SK-N-SH treated with all-trans-retinoic acid at 6 μM for 48 hours (cell line): Measurements from ENCODE around the gene MYO15A.
A peak's percentile ranks its signal among the peaks of the same experiment; 100 is the strongest.
"Not testable (repeated sequence)": the region's sequence is repeated elsewhere in the genome, so short reads cannot be mapped to it uniquely, and the experiment has no call there.

Experiments used
- ATAC-seq: fragments of 200-7000 bp; cut with Tn5 transposase; 3 replicates; pipeline ENCODE4 v1.9.1; 2020; ENCODE audit warnings: mild to moderate bottlenecking, moderate library complexity
- ARNTL ChIP-seq: fragments of 450-650 bp; formaldehyde crosslinking; IDR thresholded peaks from 2 replicates; pipeline ENCODE4 v1.5.0; 2020; ENCODE audit warnings: low read depth, mild to moderate bottlenecking, moderate library complexity, borderline replicate concordance
- BACH2 ChIP-seq: fragments of 250-450 bp; sonication (Bioruptor Pico); IDR thresholded peaks from 2 replicates; pipeline ENCODE4 v1.9.0; 2021; ENCODE audit warnings: mild to moderate bottlenecking, borderline replicate concordance
- CREB5 ChIP-seq: fragments of 250-450 bp; sonication (Bioruptor Pico); IDR thresholded peaks from 2 replicates; pipeline ENCODE4 v1.5.1; 2020; ENCODE audit warnings: low read depth, mild to moderate bottlenecking, moderate library complexity
- CSDC2 ChIP-seq: fragments of 250-450 bp; sonication (Bioruptor Pico); IDR thresholded peaks from 2 replicates; pipeline ENCODE4 v1.5.0; 2020; ENCODE audit warnings: mild to moderate bottlenecking, moderate library complexity
- CSRNP3 ChIP-seq: fragments of 250-450 bp; sonication (Bioruptor Pico); IDR thresholded peaks from 2 replicates; pipeline ENCODE4 v1.5.1; 2021; ENCODE audit warnings: mild to moderate bottlenecking, moderate library complexity
- ESRRG ChIP-seq: fragments of 250-450 bp; sonication (Bioruptor Pico); IDR thresholded peaks from 2 replicates; pipeline ENCODE4 v1.6.1; 2021; ENCODE audit warnings: mild to moderate bottlenecking
- GLIS3 ChIP-seq: fragments of 250-450 bp; sonication (Bioruptor Pico); IDR thresholded peaks from 2 replicates; pipeline ENCODE4 v1.5.0; 2020; ENCODE audit warnings: mild to moderate bottlenecking, moderate library complexity
- ISL1 ChIP-seq: fragments of 250-450 bp; sonication (Bioruptor Pico); IDR thresholded peaks from 2 replicates; pipeline ENCODE4 v2.1.2; 2022; ENCODE audit warnings: mild to moderate bottlenecking, moderate library complexity
- PATZ1 ChIP-seq: fragments of 250-450 bp; sonication (Bioruptor Pico); IDR thresholded peaks from 2 replicates; pipeline ENCODE4 v1.8.0; 2020; ENCODE audit warnings: mild to moderate bottlenecking, moderate library complexity, borderline replicate concordance
- POU6F1 ChIP-seq: fragments of 250-450 bp; sonication (Bioruptor Pico); IDR thresholded peaks from 2 replicates; pipeline ENCODE4 v1.8.0; 2021; ENCODE audit warnings: low read depth, mild to moderate bottlenecking, moderate library complexity, borderline replicate concordance
- PPARA ChIP-seq: fragments of 250-450 bp; sonication (Bioruptor Pico); IDR thresholded peaks from 2 replicates; pipeline ENCODE4 v1.5.0; 2020; ENCODE audit warnings: mild to moderate bottlenecking, borderline replicate concordance
- RARB ChIP-seq: fragments of 250-450 bp; sonication (Bioruptor Pico); IDR thresholded peaks from 2 replicates; pipeline ENCODE4 v1.8.0; 2021; ENCODE audit warnings: mild to moderate bottlenecking, moderate library complexity
- SNAI2 ChIP-seq: fragments of 250-450 bp; sonication (Bioruptor Pico); IDR thresholded peaks from 2 replicates; pipeline ENCODE4 v1.5.0; 2020; ENCODE audit warnings: mild to moderate bottlenecking, moderate library complexity
- TCF4 ChIP-seq: fragments of 250-450 bp; sonication (Bioruptor Pico); IDR thresholded peaks from 2 replicates; pipeline ENCODE4 v1.8.0; 2021; ENCODE audit warnings: mild to moderate bottlenecking, moderate library complexity, borderline replicate concordance
- TOX ChIP-seq: fragments of 250-450 bp; sonication (Bioruptor Pico); IDR thresholded peaks from 2 replicates; pipeline ENCODE4 v1.8.0; 2021; ENCODE audit warnings: mild to moderate bottlenecking, moderate library complexity, borderline replicate concordance
- TSHZ2 ChIP-seq: fragments of 250-450 bp; sonication (Bioruptor Pico); IDR thresholded peaks from 2 replicates; pipeline ENCODE4 v1.5.0; 2020; ENCODE audit warnings: mild to moderate bottlenecking, moderate library complexity
- ZC3H10 ChIP-seq: fragments of 250-450 bp; sonication (Bioruptor Pico); IDR thresholded peaks from 2 replicates; pipeline ENCODE4 v1.5.1; 2021; ENCODE audit warnings: mild to moderate bottlenecking, moderate library complexity
- ZFP3 ChIP-seq: fragments of 250-450 bp; sonication (Bioruptor Pico); IDR thresholded peaks from 2 replicates; pipeline ENCODE4 v1.5.0; 2020; ENCODE audit warnings: mild to moderate bottlenecking, moderate library complexity
- ZFP30 ChIP-seq: fragments of 450-650 bp; formaldehyde crosslinking; IDR thresholded peaks from 2 replicates; pipeline ENCODE4 v1.5.0; 2022; ENCODE audit warnings: mild to moderate bottlenecking, moderate library complexity
- ZNF70 ChIP-seq: fragments of 450-650 bp; formaldehyde crosslinking; IDR thresholded peaks from 2 replicates; pipeline ENCODE4 v1.5.0; 2020; ENCODE audit warnings: mild to moderate bottlenecking, moderate library complexity
- ZNF8 ChIP-seq: fragments of 450-650 bp; formaldehyde crosslinking; IDR thresholded peaks from 2 replicates; pipeline ENCODE4 v1.5.0; 2020; ENCODE audit warnings: mild to moderate bottlenecking, moderate library complexity

The MYO15A gene

GRCh38 chr17:18216906-18217305 lies 108.3 kb downstream of the MYO15A start:
- not testable (repeated sequence) for ATAC-seq

- ATAC-seq = peak; percentile 94
- TF ChIP-seq SNAI2 (CRISPR knock-in tag) = no peak
These were observed 109.0 kb downstream of the MYO15A start for GRCh38 chr17:18217412-18218015.

- peak; percentile 16 for ATAC-seq
- TF ChIP-seq ARNTL (CRISPR knock-in tag) (no peak), GLIS3 (CRISPR knock-in tag) (no peak), ZNF8 (CRISPR knock-in tag) (no peak), CSDC2 (no peak), PPARA (CRISPR knock-in tag) (no peak), ISL1 (no peak), PATZ1 (CRISPR knock-in tag) (no peak), RARB (CRISPR knock-in tag) (no peak), ZFP3 (no peak), SNAI2 (CRISPR knock-in tag) (no peak), POU6F1 (CRISPR knock-in tag) (no peak), CREB5 (CRISPR knock-in tag) (no peak)
These were observed 110.3 kb downstream of the MYO15A start for GRCh38 chr17:18218756-18219415.

- no peak for ATAC-seq
- TF ChIP-seq CSDC2 (no peak), PATZ1 (CRISPR knock-in tag) (no peak), RARB (CRISPR knock-in tag) (no peak), ARNTL (CRISPR knock-in tag) (no peak), SNAI2 (CRISPR knock-in tag) (no peak), ZNF70 (no peak), ISL1 (no peak), ZC3H10 (CRISPR knock-in tag) (no peak), ZFP30 (no peak), CREB5 (CRISPR knock-in tag) (no peak), TSHZ2 (CRISPR knock-in tag) (no peak), BACH2 (no peak), TOX (CRISPR knock-in tag) (no peak), ESRRG (CRISPR knock-in tag) (no peak), GLIS3 (CRISPR knock-in tag) (no peak), CSRNP3 (CRISPR knock-in tag) (no peak), TCF4 (CRISPR knock-in tag) (no peak), ZFP3 (no peak), ZNF8 (CRISPR knock-in tag) (no peak)
These were observed 115.5 kb downstream of the MYO15A start for GRCh38 chr17:18224053-18224386.
